Mucosa of rectum (tissue), 2 donors: Measurements from ENCODE around the gene DPT.
A peak's percentile ranks its signal among the peaks of the same experiment; 100 is the strongest.

Experiments
- H3K27ac ChIP-seq, 2 donors: one replicate each; pipeline ENCODE4 v1.7.0; 2013; ENCODE audit warnings: inconsistent platforms in 2 of 2, low read depth in 2 of 2, low read length in 2 of 2
- H3K27me3 ChIP-seq, 2 donors: one replicate each; pipeline ENCODE4 v1.7.0; 2013; ENCODE audit warnings: low read length in 2 of 2; ENCODE audit not compliant: control insufficient read depth in 2 of 2, insufficient read depth in 2 of 2
- H3K36me3 ChIP-seq, 2 donors: one replicate each; pipeline ENCODE4 v1.7.0; 2013; ENCODE audit warnings: low read length in 2 of 2; ENCODE audit not compliant: control insufficient read depth in 2 of 2, insufficient read depth in 2 of 2
- H3K4me1 ChIP-seq, 2 donors: one replicate each; pipeline ENCODE4 v1.7.0; 2013; ENCODE audit warnings: low read length in 2 of 2, mild to moderate bottlenecking in 1 of 2; ENCODE audit not compliant: control insufficient read depth in 2 of 2, insufficient read depth in 2 of 2
- H3K4me3 ChIP-seq, 2 donors: one replicate each; pipeline ENCODE4 v1.7.0; 2013; ENCODE audit warnings: low read length in 2 of 2
- H3K9ac ChIP-seq, 2 donors: one replicate each; pipeline ENCODE4 v1.7.0; 2013; ENCODE audit warnings: low read length in 2 of 2, low read depth in 1 of 2, mild to moderate bottlenecking in 1 of 2
- H3K9me3 ChIP-seq, 2 donors: one replicate each; pipeline ENCODE4 v1.7.0; 2013; ENCODE audit warnings: low read length in 2 of 2; ENCODE audit not compliant: control insufficient read depth in 2 of 2
- donor health status: healthy.
- donor health status: Normal muscosa, but diverticular disease.

Gene DPT

GRCh38 chr1:168700575-168701268 is 28.3 kb downstream of the DPT start:
- H3K9ac ChIP-seq: no peak overlapping the region
- H3K27me3 ChIP-seq: no peaks in the 10 kb centered on the region
- H3K27ac ChIP-seq: no peak overlapping the region
- no peaks in the 10 kb centered on the region for H3K9me3 ChIP-seq
- peaks cover 0 to 5% of the 10 kb centered on the region in 2 donors for H3K4me1 ChIP-seq
- H3K4me3 ChIP-seq: no peak overlapping the region
- no peaks in the 10 kb centered on the region for H3K36me3 ChIP-seq

GRCh38 chr1:168698453-168698852 is 30.6 kb downstream of the DPT start:
- Histone ChIP-seq H3K4me1 (peaks cover 0 to 10% of the 10 kb centered on the region in 2 donors), H3K27me3 (no peaks in the 10 kb centered on the region), H3K27ac (no peak overlapping the region), H3K9ac (no peak overlapping the region), H3K36me3 (no peaks in the 10 kb centered on the region), H3K4me3 (no peak overlapping the region), H3K9me3 (no peaks in the 10 kb centered on the region)

GRCh38 chr1:168697356-168698126 is 31.5 kb downstream of the DPT start:
- Histone ChIP-seq H3K36me3 (no peaks in the 10 kb centered on the region), H3K27ac (no peak overlapping the region), H3K27me3 (no peaks in the 10 kb centered on the region), H3K9ac (no peak overlapping the region), H3K4me1 (peaks cover 0 to 15% of the 10 kb centered on the region in 2 donors), H3K9me3 (no peaks in the 10 kb centered on the region), H3K4me3 (no peak overlapping the region)

DNA sequence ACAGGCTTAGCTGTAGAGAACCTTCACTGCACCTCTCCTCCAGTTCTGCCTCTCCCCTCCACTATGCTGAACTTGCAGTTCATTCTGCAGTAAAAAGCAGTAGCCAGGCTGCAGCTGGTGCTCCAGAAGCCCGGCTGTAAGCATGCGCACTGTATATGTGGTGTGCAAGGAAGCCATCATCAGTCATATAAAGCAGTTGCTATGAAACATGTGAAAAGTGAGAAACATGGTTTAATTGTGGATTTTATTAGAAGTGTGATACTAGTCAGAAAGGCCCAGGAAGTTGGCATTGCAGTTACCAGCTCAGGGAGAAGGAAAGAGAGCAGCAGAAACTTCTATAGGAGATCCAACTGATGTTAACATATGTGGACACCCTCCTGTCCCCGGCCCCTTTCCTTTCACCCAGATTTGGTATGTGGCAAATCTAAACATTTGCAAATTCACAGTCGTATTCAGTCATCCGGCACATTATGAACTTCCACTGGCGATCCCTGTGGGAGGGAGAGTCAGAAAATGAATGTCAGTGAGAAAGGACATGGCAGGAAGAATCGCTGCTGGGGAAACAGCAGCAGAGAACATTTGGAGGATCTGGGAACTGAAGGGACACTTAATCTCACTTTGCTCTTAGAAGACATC is 32.8 kb downstream of the DPT start:
- H3K27me3 ChIP-seq: no peaks in the 10 kb centered on the region
- H3K4me3 ChIP-seq: no peak overlapping the region
- no peaks in the 10 kb centered on the region for H3K9me3 ChIP-seq
- no peak overlapping the region for H3K27ac ChIP-seq
- no peak overlapping the region for H3K9ac ChIP-seq
- H3K36me3 ChIP-seq: no peaks in the 10 kb centered on the region
- peaks cover 0 to 15% of the 10 kb centered on the region in 2 donors for H3K4me1 ChIP-seq

DNA sequence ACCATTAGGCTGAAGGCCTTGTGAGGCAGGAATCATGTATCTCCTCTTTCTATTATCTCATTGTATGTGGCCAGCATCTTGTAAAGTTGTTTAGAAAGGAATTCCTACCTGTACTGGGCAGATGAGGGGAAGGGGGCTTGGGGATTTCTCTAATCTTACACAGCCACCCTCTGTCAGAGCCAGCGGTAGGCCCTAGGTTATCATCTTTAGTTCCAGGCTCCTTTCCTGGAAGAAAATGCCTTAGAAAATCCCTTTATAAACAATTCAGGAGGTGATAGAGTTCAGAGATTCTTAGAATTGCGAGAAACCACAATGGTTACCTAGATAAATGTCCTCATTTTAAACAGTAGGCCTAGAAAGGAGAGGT is 35.2 kb downstream of the DPT start:
- Histone ChIP-seq H3K9ac (peak overlapping the region in 1 of 2 donors; percentile 18), H3K4me3 (no peak overlapping the region), H3K27me3 (no peaks in the 10 kb centered on the region), H3K4me1 (peaks cover 5 to 11% of the 10 kb centered on the region in 2 donors), H3K36me3 (no peaks in the 10 kb centered on the region), H3K27ac (peak overlapping the region; percentile 66 to 79), H3K9me3 (no peaks in the 10 kb centered on the region)

DNA sequence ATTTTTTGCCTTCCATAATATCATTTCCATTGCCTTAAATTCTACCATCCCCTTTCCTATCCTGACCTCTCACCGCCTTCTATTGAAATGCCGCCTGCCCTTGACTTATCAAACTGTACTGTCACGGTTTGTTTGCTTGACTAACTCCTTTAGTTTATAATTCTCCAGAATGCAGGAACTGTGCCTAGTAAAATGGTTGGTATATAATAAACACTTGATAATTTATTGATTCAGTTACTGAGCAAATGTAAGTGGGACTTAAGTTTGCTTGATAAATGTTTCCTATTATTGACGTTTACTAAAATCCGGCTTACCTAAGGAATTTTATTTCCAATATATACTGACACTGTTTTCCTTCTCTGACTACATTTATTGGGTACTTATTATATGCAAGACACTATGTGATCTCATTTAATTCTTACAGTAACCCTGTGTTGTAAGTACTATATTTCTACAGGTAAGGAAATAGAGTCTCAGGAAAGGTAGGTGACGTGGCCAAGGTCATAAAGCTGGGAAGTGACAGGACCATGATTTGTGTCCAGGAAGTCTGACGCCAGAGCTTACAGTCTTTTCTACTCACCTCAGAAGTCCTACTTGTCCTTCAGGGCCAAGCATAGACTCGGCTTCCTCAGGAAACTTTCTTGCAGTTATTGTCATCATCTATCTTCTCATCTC is 35.7 kb downstream of the DPT start:
- H3K27ac ChIP-seq: peak overlapping the region; percentile 66 to 79
- H3K9ac ChIP-seq: peak overlapping the region in 1 of 2 donors; percentile 18
- no peaks in the 10 kb centered on the region for H3K27me3 ChIP-seq
- H3K9me3 ChIP-seq: no peaks in the 10 kb centered on the region
- H3K4me1 ChIP-seq: peaks cover 5 to 11% of the 10 kb centered on the region in 2 donors
- no peaks in the 10 kb centered on the region for H3K36me3 ChIP-seq
- H3K4me3 ChIP-seq: no peak overlapping the region

DNA sequence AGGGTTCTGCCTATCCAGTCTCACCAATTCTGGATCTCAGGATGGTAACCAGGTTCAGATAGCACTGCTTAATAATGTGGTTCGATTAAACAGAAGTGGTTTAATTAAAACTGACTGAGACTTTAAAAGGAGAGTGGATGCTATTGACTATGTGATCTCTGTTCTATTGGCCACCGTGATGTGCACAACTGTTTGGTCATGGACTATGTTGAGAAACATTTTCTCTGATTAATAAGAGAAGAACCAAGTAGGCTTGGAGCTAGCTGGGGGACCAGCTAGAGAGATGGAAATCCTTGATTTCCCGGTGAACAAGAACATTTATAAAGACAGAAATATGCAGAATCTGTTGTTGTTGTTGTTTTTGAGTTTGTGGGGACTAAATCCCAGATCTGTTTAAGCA is 36.5 kb downstream of the DPT start:
- peaks cover 5 to 11% of the 10 kb centered on the region in 2 donors for H3K4me1 ChIP-seq
- no peaks in the 10 kb centered on the region for H3K36me3 ChIP-seq
- H3K27me3 ChIP-seq: no peaks in the 10 kb centered on the region
- no peak overlapping the region for H3K4me3 ChIP-seq
- H3K27ac ChIP-seq: no peak overlapping the region
- no peak overlapping the region for H3K9ac ChIP-seq
- no peaks in the 10 kb centered on the region for H3K9me3 ChIP-seq

GRCh38 chr1:168691541-168691940 is 37.5 kb downstream of the DPT start:
- no peaks in the 10 kb centered on the region for H3K36me3 ChIP-seq
- H3K4me1 ChIP-seq: peaks cover 5 to 11% of the 10 kb centered on the region in 2 donors

GRCh38 chr1:168689726-168690602 is 39.0 kb downstream of the DPT start:
- no peak overlapping the region for H3K27ac ChIP-seq
- no peaks in the 10 kb centered on the region for H3K27me3 ChIP-seq
- peaks cover 5 to 11% of the 10 kb centered on the region in 2 donors for H3K4me1 ChIP-seq
- no peaks in the 10 kb centered on the region for H3K9me3 ChIP-seq
- H3K36me3 ChIP-seq: no peaks in the 10 kb centered on the region
- no peak overlapping the region for H3K9ac ChIP-seq
- no peak overlapping the region for H3K4me3 ChIP-seq

More at GRCh38 chr1:168691541-168691940, 37.5 kb downstream of the DPT start:
- H3K9me3 ChIP-seq: no peaks in the 10 kb centered on the region
- H3K9ac ChIP-seq: no peak overlapping the region
- no peak overlapping the region for H3K4me3 ChIP-seq
- no peak overlapping the region for H3K27ac ChIP-seq
- no peaks in the 10 kb centered on the region for H3K27me3 ChIP-seq
